Cardiac fibroblast (primary cell): ENCODE measurements around the gene ZNF566.
A peak's percentile ranks its signal among the peaks of the same experiment; 100 is the strongest.

ENCODE experiments used
- DNase-seq, 2 donors: peaks; one replicate each; pipeline versions ENCODE4 v3.0.0 to v3.0.0-alpha.2; 2010; ENCODE audit warnings: low read depth in 2 of 2
- H3K4me3 ChIP-seq, 2 donors: replicated peaks in 1 of 2; 1 replicate in 1 of 2; 2 replicates in 1 of 2; pipeline ENCODE4 v1.5.1; 2011; ENCODE audit warnings: low read depth in 2 of 2, low read length in 2 of 2, mild to moderate bottlenecking in 2 of 2, moderate library complexity in 1 of 2
- CTCF ChIP-seq: IDR thresholded peaks from one replicate; pipeline ENCODE4 v1.5.1; 2011; ENCODE audit warnings: low read depth, mild to moderate bottlenecking, low read length, inconsistent platforms

ZNF566 gene

GRCh38 chr19:36418287-36419001 lies 70.9 kb downstream of the ZNF566 start, which contains the start of gene ZFP82:
ZFP82 (minus strand) TSS chr19:36418644; CDS start chr19:36409789, 8,855 bp downstream.
- peak within 1 kb of the TSS; percentile 71 to 75 for H3K4me3 ChIP-seq
- no peak for TF ChIP-seq CTCF
- DNase-seq: peak; percentile 85 to 87

- no peak for TF ChIP-seq CTCF
- no peak for DNase-seq
- H3K4me3 ChIP-seq: peak overlapping the region; percentile 71 to 75
Measured at GRCh38 chr19:36417752-36418286, 71.5 kb downstream of the ZNF566 start.

- peak in 1 of 2 donors; percentile 25 for DNase-seq
- TF ChIP-seq CTCF: no peak
- no peak overlapping the region for H3K4me3 ChIP-seq
Measured at GRCh38 chr19:36409841-36410240, 79.5 kb downstream of the ZNF566 start.

- H3K4me3 ChIP-seq: no peak overlapping the region
- DNase-seq: no peak
- TF ChIP-seq CTCF: no peak
Measured at GRCh38 chr19:36408101-36408500, 81.3 kb downstream of the ZNF566 start.

GRCh38 chr19:36404498-36404897 lies 84.9 kb downstream of the ZNF566 start:
- no peak for TF ChIP-seq CTCF
- no peak for DNase-seq
- H3K4me3 ChIP-seq: no peak overlapping the region

GRCh38 chr19:36401475-36401874 lies 87.9 kb downstream of the ZNF566 start:
- H3K4me3 ChIP-seq: no peak overlapping the region
- no peak for TF ChIP-seq CTCF
- DNase-seq: no peak
